Upper lobe of left lung (tissue), 6 donors: ENCODE data around the gene SEZ6L2. TPM values are rescaled to one million over a fixed set of nuclear protein-coding genes. Genes with fewer than 3 reads are reported as not detected.

Source experiments
- ATAC-seq, 2 donors: fragments of 200-7000 bp; cut with Tn5 transposase; one replicate each; pipeline ENCODE4 v1.9.1; 2022; ENCODE audit warnings: mild to moderate bottlenecking in 2 of 2, moderate library complexity in 2 of 2; ENCODE audit not compliant: low FRiP score in 2 of 2
- DNase-seq, 2 donors: peaks; one replicate each; pipeline ENCODE4 v3.0.0-alpha.2; 2019 to 2020
- H3K27ac ChIP-seq, 4 donors: fragments of 200-600 bp; sonication (generic); one replicate each; pipeline ENCODE4 v1.5.1; 2016 to 2019
- H3K27me3 ChIP-seq, 4 donors: fragments of 200-600 bp; sonication (generic); one replicate each; pipeline ENCODE4 v1.5.1; 2017 to 2019
- H3K36me3 ChIP-seq, 4 donors: fragments of 200-600 bp; sonication (generic); one replicate each; pipeline ENCODE4 v1.5.1; 2016 to 2019
- H3K4me1 ChIP-seq, 4 donors: fragments of 200-600 bp; sonication (generic); one replicate each; pipeline ENCODE4 v1.5.1; 2018 to 2019
- H3K4me3 ChIP-seq, 4 donors: fragments of 200-600 bp; sonication (generic); one replicate each; pipeline ENCODE4 v1.5.1; 2017 to 2019; ENCODE audit warnings: mild to moderate bottlenecking in 2 of 4, moderate library complexity in 1 of 4
- H3K9me3 ChIP-seq, 4 donors: fragments of 200-600 bp; sonication (generic); one replicate each; pipeline ENCODE4 v1.5.1; 2018 to 2019
- CTCF ChIP-seq, 6 experiments: fragments of 450-650 bp in 4 of 6; fragments of 200-600 bp in 2 of 6; sonication (generic) in 2 of 6; IDR thresholded peaks; one replicate each; pipeline ENCODE4 v1.5.1; 2016 to 2019; ENCODE audit warnings: antibody characterized with exemption in 6 of 6
- EP300 ChIP-seq, 4 donors: sonication (generic); formaldehyde crosslinking; IDR thresholded peaks; one replicate each; pipeline ENCODE4 v1.5.1; 2017; ENCODE audit warnings: antibody characterized with exemption in 4 of 4, control low read depth in 2 of 4
- POLR2A ChIP-seq, 4 donors: fragments of 450-650 bp; IDR thresholded peaks; one replicate each; pipeline ENCODE4 v1.5.1; 2016 to 2017; ENCODE audit warnings: antibody characterized with exemption in 4 of 4, mild to moderate bottlenecking in 2 of 4
- POLR2AphosphoS5 ChIP-seq, 2 donors: sonication (generic); formaldehyde crosslinking; IDR thresholded peaks; one replicate each; pipeline ENCODE4 v1.5.1; 2017; ENCODE audit warnings: antibody characterized with exemption in 2 of 2
- WGBS, 2 donors: methylation state at CpG; one replicate each; pipeline ENCODE4 v1.1.5; 2017 to 2018; 5-methylcytosine and 5-hydroxymethylcytosine counted together
- total RNA-seq, 6 donors: library from RNA; depleted of rRNA in 4 of 6; stranded (reverse); fragments of >200 nt in 4 of 6; gene quantifications; one replicate each; pipeline versions ENCODE4 v1.1.0 to v1.2.1, GENCODE V29; 2016 to 2021
- donor health status: DM: no; HTN: no; CAD: no; lungs with moderate emphysema.
- donor health status: DM: no; HTN: yes; CAD: no; lungs with severe emphysema.

SEZ6L2 gene
- total RNA-seq, 6 donors from 2014 or later = 4.2 to 13.5 (median 8.2) TPM

- Histone ChIP-seq H3K27me3 (no peaks in the 10 kb centered on the region), H3K4me1 (no peaks in the 10 kb centered on the region), H3K27ac (no peak overlapping the region), H3K9me3 (no peaks in the 10 kb centered on the region), H3K4me3 (no peak overlapping the region), H3K36me3 (peaks cover 0 to 3% (median 0%) of the 10 kb centered on the region in 4 donors)
- DNase-seq (no peak), ATAC-seq (no peak)
- WGBS, 2 donors = 68 to 74% methylated on average over 2 of the region's 2 CpGs
- TF ChIP-seq POLR2AphosphoS5 (IDR thresholded peaks at IDR 0.05) (no peak), EP300 (IDR thresholded peaks at IDR 0.05) (no peak), POLR2A (IDR thresholded peaks at IDR 0.05) (no peak), CTCF (IDR thresholded peaks at IDR 0.05) (no peak)
Measured at GRCh38 chr16:29907973-29908372, 8.6 kb upstream of the SEZ6L2 start.

- Histone ChIP-seq H3K9me3 (no peaks in the 10 kb centered on the region), H3K27ac (no peak overlapping the region), H3K4me3 (no peak overlapping the region), H3K27me3 (no peaks in the 10 kb centered on the region), H3K4me1 (no peaks in the 10 kb centered on the region), H3K36me3 (peaks cover 0 to 3% (median 0%) of the 10 kb centered on the region in 4 donors)
- TF ChIP-seq CTCF (IDR thresholded peaks at IDR 0.05) = no peak
- no peak for TF ChIP-seq EP300 (IDR thresholded peaks at IDR 0.05)
- TF ChIP-seq POLR2A (IDR thresholded peaks at IDR 0.05) = no peak
- TF ChIP-seq POLR2AphosphoS5 (IDR thresholded peaks at IDR 0.05) = no peak
- peak in 1 of 2 donors; percentile 66 for DNase-seq
- 83% methylated on average over 23 of the region's 23 CpGs for WGBS, 2 donors
- no peak for ATAC-seq
Measured at GRCh38 chr16:29906520-29907244, 7.3 kb upstream of the SEZ6L2 start.

- no peaks in the 10 kb centered on the region for H3K9me3 ChIP-seq
- H3K4me3 ChIP-seq = no peak overlapping the region
- no peak for TF ChIP-seq CTCF (IDR thresholded peaks at IDR 0.05)
- no peak for TF ChIP-seq EP300 (IDR thresholded peaks at IDR 0.05)
- no peak for TF ChIP-seq POLR2A (IDR thresholded peaks at IDR 0.05)
- TF ChIP-seq POLR2AphosphoS5 (IDR thresholded peaks at IDR 0.05) = no peak
- ATAC-seq = no peak
- no peaks in the 10 kb centered on the region for H3K27me3 ChIP-seq
- DNase-seq = peak in 1 of 2 donors; percentile 60
- peaks cover 1 to 7% (median 5%) of the 10 kb centered on the region in 4 donors for H3K4me1 ChIP-seq
- WGBS, 2 donors = 74 to 86% methylated on average over 9 to 13 of the region's 13 CpGs
- H3K27ac ChIP-seq = no peak overlapping the region
- peaks cover 0 to 3% (median 0%) of the 10 kb centered on the region in 4 donors for H3K36me3 ChIP-seq
Measured at GRCh38 chr16:29905668-29906067, 6.3 kb upstream of the SEZ6L2 start.

GRCh38 chr16:29904947-29905346 lies 5.6 kb upstream of the SEZ6L2 start:
- Histone ChIP-seq H3K27me3 (no peaks in the 10 kb centered on the region), H3K36me3 (peaks cover 0 to 3% (median 0%) of the 10 kb centered on the region in 4 donors), H3K4me3 (no peak overlapping the region), H3K4me1 (peaks cover 7 to 14% (median 12%) of the 10 kb centered on the region in 4 donors), H3K9me3 (no peaks in the 10 kb centered on the region), H3K27ac (no peak overlapping the region)
- no peak for DNase-seq
- WGBS, 2 donors = 86 to 91% methylated on average over 7 of the region's 7 CpGs
- no peak for TF ChIP-seq POLR2A (IDR thresholded peaks at IDR 0.05)
- no peak for TF ChIP-seq EP300 (IDR thresholded peaks at IDR 0.05)
- TF ChIP-seq CTCF (IDR thresholded peaks at IDR 0.05) = no peak
- no peak for TF ChIP-seq POLR2AphosphoS5 (IDR thresholded peaks at IDR 0.05)
- no peak for ATAC-seq

- Histone ChIP-seq H3K9me3 (no peaks in the 10 kb centered on the region), H3K4me3 (no peak overlapping the region), H3K27me3 (peaks cover 0 to 5% (median 2%) of the 10 kb centered on the region in 4 donors), H3K36me3 (no peaks in the 10 kb centered on the region), H3K4me1 (peaks cover 11 to 28% (median 19%) of the 10 kb centered on the region in 4 donors), H3K27ac (no peak overlapping the region)
- 43 to 54% methylated on average over 4 of the region's 4 CpGs for WGBS, 2 donors
- TF ChIP-seq EP300 (IDR thresholded peaks at IDR 0.05) = no peak
- no peak for TF ChIP-seq POLR2A (IDR thresholded peaks at IDR 0.05)
- no peak for TF ChIP-seq POLR2AphosphoS5 (IDR thresholded peaks at IDR 0.05)
- no peak for TF ChIP-seq CTCF (IDR thresholded peaks at IDR 0.05)
- ATAC-seq (no peak), DNase-seq (no peak)
Measured at GRCh38 chr16:29903590-29903989, 4.2 kb upstream of the SEZ6L2 start.
